GM13977 (cell line): ENCODE results near the gene ATP23.

Experiments used
- DNase-seq: peaks from one replicate; pipeline ENCODE4 v3.0.0; 2012; ENCODE audit warnings: low spot score
- CTCF ChIP-seq: IDR thresholded peaks from 2 replicates; pipeline ENCODE4 v1.5.1; 2012; ENCODE audit warnings: mild to moderate bottlenecking, control low read depth; ENCODE audit not compliant: insufficient read depth; ENCODE audit errors: extremely low read depth, missing control alignments
- in situ Hi-C: fragments of 300-500 bp; cut with MboI; formaldehyde crosslinking; loops from one replicate; pipeline ENCODE4 v1.12.0; 2022; ENCODE audit warnings: low sequenced_read_pairs, low pct_unique_long_range_greater_than_20kb, mixed read lengths, inconsistent platforms; ENCODE audit not compliant: unreplicated experiment

ATP23 gene

GRCh38 chr12:57943438-57944080, 2.2 kb downstream of the ATP23 start:
- in situ Hi-C loops = no loop called here

GRCh38 chr12:57944313-57945023, 3.1 kb downstream of the ATP23 start:
- DNase-seq = no peak
- TF ChIP-seq CTCF = no peak
- in situ Hi-C loops = no loop called here

More at GRCh38 chr12:57943438-57944080, 2.2 kb downstream of the ATP23 start:
- TF ChIP-seq CTCF = no peak
- no peak for DNase-seq

- TF ChIP-seq CTCF = no peak
- in situ Hi-C loops = no loop called here
- no peak for DNase-seq
Observed at GRCh38 chr12:57952766-57953165, 11.4 kb downstream of the ATP23 start.

GRCh38 chr12:57954768-57955167, 13.4 kb downstream of the ATP23 start:
- in situ Hi-C loops = no loop called here
- DNase-seq = no peak
- TF ChIP-seq CTCF = no peak

- no peak for DNase-seq
- TF ChIP-seq CTCF = no peak
- in situ Hi-C loops = no loop called here
Observed at GRCh38 chr12:57958061-57958657, 16.8 kb downstream of the ATP23 start.

GRCh38 chr12:57964421-57964820, 23.1 kb downstream of the ATP23 start:
- no peak for DNase-seq
- in situ Hi-C loops = no loop called here
- no peak for TF ChIP-seq CTCF
